ENCODE data around the gene ATP6V0C. TPM values are rescaled to one million over a fixed set of nuclear protein-coding genes. Genes with fewer than 3 reads are reported as not detected.
A peak's percentile ranks its signal among the peaks of the same experiment; 100 is the strongest.

Gene ATP6V0C
- total RNA-seq, 3 donors from 2014 or later, result 27.5 to 70.2 (median 45.4) TPM

DNA sequence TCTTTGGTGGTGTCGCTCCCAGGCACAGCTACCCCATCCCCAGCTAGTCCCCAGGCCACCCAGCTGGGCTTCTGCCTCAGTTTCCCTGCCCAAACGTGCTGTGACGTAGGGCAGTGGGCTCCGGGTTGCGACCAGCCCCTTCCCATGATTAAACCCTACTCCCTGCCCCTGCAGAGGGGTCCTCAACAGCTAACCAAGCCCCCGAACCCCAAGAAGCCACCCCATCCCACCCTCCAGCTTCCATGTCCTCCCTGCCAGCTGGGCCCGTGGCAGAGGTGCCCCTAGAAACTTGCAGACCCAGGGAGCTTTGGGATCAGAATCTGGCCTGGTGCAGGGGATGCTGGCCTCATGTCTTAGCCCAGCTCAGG, 43.5 kb upstream of the ATP6V0C start:
- no peak for DNase-seq (ENCODE audit: low spot score in 2 of 2)
- intact Hi-C loops (cut with DNase I; ENCODE audit: low total_unique reads), result no loop called here
- TF ChIP-seq, protein P1, sequence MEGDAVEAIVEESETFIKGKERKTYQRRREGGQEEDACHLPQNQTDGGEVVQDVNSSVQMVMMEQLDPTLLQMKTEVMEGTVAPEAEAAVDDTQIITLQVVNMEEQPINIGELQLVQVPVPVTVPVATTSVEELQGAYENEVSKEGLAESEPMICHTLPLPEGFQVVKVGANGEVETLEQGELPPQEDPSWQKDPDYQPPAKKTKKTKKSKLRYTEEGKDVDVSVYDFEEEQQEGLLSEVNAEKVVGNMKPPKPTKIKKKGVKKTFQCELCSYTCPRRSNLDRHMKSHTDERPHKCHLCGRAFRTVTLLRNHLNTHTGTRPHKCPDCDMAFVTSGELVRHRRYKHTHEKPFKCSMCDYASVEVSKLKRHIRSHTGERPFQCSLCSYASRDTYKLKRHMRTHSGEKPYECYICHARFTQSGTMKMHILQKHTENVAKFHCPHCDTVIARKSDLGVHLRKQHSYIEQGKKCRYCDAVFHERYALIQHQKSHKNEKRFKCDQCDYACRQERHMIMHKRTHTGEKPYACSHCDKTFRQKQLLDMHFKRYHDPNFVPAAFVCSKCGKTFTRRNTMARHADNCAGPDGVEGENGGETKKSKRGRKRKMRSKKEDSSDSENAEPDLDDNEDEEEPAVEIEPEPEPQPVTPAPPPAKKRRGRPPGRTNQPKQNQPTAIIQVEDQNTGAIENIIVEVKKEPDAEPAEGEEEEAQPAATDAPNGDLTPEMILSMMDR (IDR thresholded peaks at IDR 0.05), result no peak
- Histone ChIP-seq H3K9me3 (no peaks in the 10 kb centered on the region), H3K36me3 (no peaks in the 10 kb centered on the region), H3K27me3 (no peaks in the 10 kb centered on the region), H3K4me1 (peaks cover 14 to 23% of the 10 kb centered on the region in 2 donors), H3K4me3 (no peak overlapping the region), H3K27ac (no peak overlapping the region)

DNA sequence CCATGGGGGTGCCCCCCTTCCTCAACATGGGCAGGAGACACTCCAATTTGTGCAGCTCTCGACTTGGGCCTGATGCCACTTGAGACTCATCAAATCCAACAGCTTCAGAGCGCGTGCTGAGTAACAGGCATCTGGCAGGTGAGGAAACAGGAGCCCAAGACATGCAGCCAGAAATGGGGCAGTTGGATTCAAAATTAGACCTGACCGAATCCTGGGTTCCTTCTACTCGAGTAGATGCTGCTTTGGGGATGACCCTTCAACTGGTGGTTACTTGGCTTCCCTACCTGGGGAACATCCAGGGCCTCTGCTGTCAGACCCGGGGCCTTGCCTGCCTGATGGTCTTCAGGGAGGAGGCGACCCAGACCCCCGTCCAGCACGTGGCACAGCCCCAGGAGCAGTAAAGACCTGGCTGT, 43.1 kb upstream of the ATP6V0C start:
- no peak for DNase-seq (ENCODE audit: low spot score in 2 of 2)
- H3K4me3 ChIP-seq, result peak overlapping the region in 2 of 3 donors; percentile 41 to 64
- TF ChIP-seq, protein P1 (IDR thresholded peaks at IDR 0.05), result no peak
- TF ChIP-seq POLR2AphosphoS5 (IDR thresholded peaks at IDR 0.05) (no peak), POLR2A (IDR thresholded peaks at IDR 0.05) (no peak)
- H3K27ac ChIP-seq, result peak overlapping the region in 1 of 2 donors; percentile 49
- H3K27me3 ChIP-seq, result no peaks in the 10 kb centered on the region
- H3K9me3 ChIP-seq, result no peaks in the 10 kb centered on the region
- peaks cover 14 to 23% of the 10 kb centered on the region in 2 donors for H3K4me1 ChIP-seq
- intact Hi-C loops (cut with DNase I; ENCODE audit: low total_unique reads), result no loop called here
- H3K36me3 ChIP-seq, result no peaks in the 10 kb centered on the region

DNA sequence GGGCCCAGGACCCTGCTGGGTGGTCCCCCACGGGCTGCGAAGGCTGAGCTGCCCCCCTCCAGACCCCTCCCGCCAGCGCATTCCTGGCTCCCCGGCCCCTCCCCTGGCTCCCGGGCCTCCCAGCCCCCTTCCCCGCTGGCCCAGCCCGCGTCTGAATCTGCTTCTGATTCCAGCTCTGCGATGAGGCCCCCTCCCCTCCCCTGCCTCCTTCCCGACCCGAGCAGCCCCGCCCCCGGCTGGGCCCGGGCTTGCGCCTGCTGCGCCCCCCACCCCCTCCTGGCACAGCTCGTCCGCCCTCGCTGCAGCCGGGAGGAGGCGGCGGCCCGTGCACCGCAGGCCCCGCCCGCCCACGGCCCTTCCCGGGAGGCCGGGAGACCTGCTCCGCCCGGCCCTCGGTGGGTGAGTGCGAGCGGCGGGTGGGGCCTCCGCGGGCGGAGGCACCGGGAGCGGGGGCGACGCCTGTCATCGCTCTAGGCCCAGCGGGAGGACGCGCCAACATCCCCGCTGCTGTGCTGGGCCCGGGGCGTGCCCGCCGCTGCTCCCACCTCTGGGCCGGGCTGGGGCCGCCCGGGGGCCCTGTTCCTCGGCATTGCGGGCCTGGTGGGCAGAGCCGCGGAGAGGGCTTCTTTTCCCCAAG, 42.6 kb upstream of the ATP6V0C start, which contains the start of gene NTN3:
NTN3 (plus strand) TSS at position 282 of the 637 bp plus-strand sequence. CDS start 405 bp downstream, outside the sequence.
- intact Hi-C loops (cut with DNase I; ENCODE audit: low total_unique reads), result no loop called here
- Histone ChIP-seq H3K27ac (peak within 1 kb of the TSS in 1 of 2 donors; percentile 49), H3K27me3 (no peaks in the 10 kb centered on the region), H3K36me3 (no peaks in the 10 kb centered on the region), H3K4me3 (peak within 1 kb of the TSS; percentile 7 to 64 (median 41)), H3K4me1 (peaks cover 18 to 29% of the 10 kb centered on the region in 2 donors), H3K9me3 (no peaks in the 10 kb centered on the region)
- TF ChIP-seq POLR2AphosphoS5 (IDR thresholded peaks at IDR 0.05) (no peak), POLR2A (IDR thresholded peaks at IDR 0.05) (no peak)
- TF ChIP-seq, protein P1 (IDR thresholded peaks at IDR 0.05), result no peak
- no peak for DNase-seq (ENCODE audit: low spot score in 2 of 2)

DNA sequence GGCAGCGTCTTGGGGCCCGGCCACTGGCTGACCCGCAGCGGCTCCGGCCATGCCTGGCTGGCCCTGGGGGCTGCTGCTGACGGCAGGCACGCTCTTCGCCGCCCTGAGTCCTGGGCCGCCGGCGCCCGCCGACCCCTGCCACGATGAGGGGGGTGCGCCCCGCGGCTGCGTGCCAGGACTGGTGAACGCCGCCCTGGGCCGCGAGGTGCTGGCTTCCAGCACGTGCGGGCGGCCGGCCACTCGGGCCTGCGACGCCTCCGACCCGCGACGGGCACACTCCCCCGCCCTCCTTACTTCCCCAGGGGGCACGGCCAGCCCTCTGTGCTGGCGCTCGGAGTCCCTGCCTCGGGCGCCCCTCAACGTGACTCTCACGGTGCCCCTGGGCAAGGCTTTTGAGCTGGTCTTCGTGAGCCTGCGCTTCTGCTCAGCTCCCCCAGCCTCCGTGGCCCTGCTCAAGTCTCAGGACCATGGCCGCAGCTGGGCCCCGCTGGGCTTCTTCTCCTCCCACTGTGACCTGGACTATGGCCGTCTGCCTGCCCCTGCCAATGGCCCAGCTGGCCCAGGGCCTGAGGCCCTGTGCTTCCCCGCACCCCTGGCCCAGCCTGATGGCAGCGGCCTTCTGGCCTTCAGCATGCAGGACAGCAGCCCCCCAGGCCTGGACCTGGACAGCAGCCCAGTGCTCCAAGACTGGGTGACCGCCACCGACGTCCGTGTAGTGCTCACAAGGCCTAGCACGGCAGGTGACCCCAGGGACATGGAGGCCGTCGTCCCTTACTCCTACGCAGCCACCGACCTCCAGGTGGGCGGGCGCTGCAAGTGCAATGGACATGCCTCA, 41.9 kb upstream of the ATP6V0C start:
- no peaks in the 10 kb centered on the region for H3K36me3 ChIP-seq
- TF ChIP-seq, protein P1 (IDR thresholded peaks at IDR 0.05), result no peak
- TF ChIP-seq POLR2AphosphoS5 (IDR thresholded peaks at IDR 0.05) (no peak), POLR2A (IDR thresholded peaks at IDR 0.05) (no peak)
- H3K27me3 ChIP-seq, result no peaks in the 10 kb centered on the region
- DNase-seq (ENCODE audit: low spot score in 2 of 2), result no peak
- H3K4me3 ChIP-seq, result peak overlapping the region; percentile 7 to 64 (median 41)
- intact Hi-C loops (cut with DNase I; ENCODE audit: low total_unique reads), result no loop called here
- H3K4me1 ChIP-seq, result peaks cover 18 to 30% of the 10 kb centered on the region in 2 donors
- no peaks in the 10 kb centered on the region for H3K9me3 ChIP-seq
- peak overlapping the region in 1 of 2 donors; percentile 49 for H3K27ac ChIP-seq

DNA sequence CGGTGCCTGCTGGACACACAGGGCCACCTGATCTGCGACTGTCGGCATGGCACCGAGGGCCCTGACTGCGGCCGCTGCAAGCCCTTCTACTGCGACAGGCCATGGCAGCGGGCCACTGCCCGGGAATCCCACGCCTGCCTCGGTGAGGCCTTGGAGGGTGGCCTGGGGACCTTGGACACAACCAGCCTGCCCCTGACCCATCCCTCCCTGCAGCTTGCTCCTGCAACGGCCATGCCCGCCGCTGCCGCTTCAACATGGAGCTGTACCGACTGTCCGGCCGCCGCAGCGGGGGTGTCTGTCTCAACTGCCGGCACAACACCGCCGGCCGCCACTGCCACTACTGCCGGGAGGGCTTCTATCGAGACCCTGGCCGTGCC, 41.3 kb upstream of the ATP6V0C start:
- H3K4me1 ChIP-seq, result peaks cover 18 to 30% of the 10 kb centered on the region in 2 donors
- DNase-seq (ENCODE audit: low spot score in 2 of 2), result no peak

More for the DNA sequence above, 41.3 kb upstream of the ATP6V0C start:
- H3K9me3 ChIP-seq, result no peaks in the 10 kb centered on the region
- no peak overlapping the region for H3K4me3 ChIP-seq
- intact Hi-C loops (cut with DNase I; ENCODE audit: low total_unique reads), result no loop called here
- H3K27me3 ChIP-seq, result no peaks in the 10 kb centered on the region
- H3K27ac ChIP-seq, result no peak overlapping the region
- no peaks in the 10 kb centered on the region for H3K36me3 ChIP-seq
- TF ChIP-seq POLR2A (IDR thresholded peaks at IDR 0.05) (no peak), POLR2AphosphoS5 (IDR thresholded peaks at IDR 0.05) (no peak)
- TF ChIP-seq, protein P1 (IDR thresholded peaks at IDR 0.05), result no peak

Data from breast epithelium (tissue), 4 donors.